ENCODE measurements around the gene SPATA12. TPM values are rescaled to one million over a fixed set of nuclear protein-coding genes. Genes with fewer than 3 reads are reported as not detected.

The SPATA12 gene
- total RNA-seq, 1 donor: 0.09 TPM

GRCh38 chr3:57100046-57100695 is 39.7 kb downstream of the SPATA12 start:
- DNase-seq (ENCODE audit: low read depth): peak; percentile 89
- TF ChIP-seq, protein P1, sequence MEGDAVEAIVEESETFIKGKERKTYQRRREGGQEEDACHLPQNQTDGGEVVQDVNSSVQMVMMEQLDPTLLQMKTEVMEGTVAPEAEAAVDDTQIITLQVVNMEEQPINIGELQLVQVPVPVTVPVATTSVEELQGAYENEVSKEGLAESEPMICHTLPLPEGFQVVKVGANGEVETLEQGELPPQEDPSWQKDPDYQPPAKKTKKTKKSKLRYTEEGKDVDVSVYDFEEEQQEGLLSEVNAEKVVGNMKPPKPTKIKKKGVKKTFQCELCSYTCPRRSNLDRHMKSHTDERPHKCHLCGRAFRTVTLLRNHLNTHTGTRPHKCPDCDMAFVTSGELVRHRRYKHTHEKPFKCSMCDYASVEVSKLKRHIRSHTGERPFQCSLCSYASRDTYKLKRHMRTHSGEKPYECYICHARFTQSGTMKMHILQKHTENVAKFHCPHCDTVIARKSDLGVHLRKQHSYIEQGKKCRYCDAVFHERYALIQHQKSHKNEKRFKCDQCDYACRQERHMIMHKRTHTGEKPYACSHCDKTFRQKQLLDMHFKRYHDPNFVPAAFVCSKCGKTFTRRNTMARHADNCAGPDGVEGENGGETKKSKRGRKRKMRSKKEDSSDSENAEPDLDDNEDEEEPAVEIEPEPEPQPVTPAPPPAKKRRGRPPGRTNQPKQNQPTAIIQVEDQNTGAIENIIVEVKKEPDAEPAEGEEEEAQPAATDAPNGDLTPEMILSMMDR (IDR thresholded peaks at IDR 0.05; ENCODE audit: insufficient read depth, low read length): peak; percentile 90
- H3K4me3 ChIP-seq (ENCODE audit: low read depth, low read length): no peak overlapping the region

GRCh38 chr3:57105585-57105984 is 45.1 kb downstream of the SPATA12 start:
- no peak overlapping the region for H3K4me3 ChIP-seq (ENCODE audit: low read depth, low read length)
- DNase-seq (ENCODE audit: low read depth): no peak
- TF ChIP-seq, protein P1 (IDR thresholded peaks at IDR 0.05; ENCODE audit: insufficient read depth, low read length): no peak

GRCh38 chr3:57108684-57109083 is 48.2 kb downstream of the SPATA12 start:
- TF ChIP-seq, protein P1 (IDR thresholded peaks at IDR 0.05; ENCODE audit: insufficient read depth, low read length): no peak
- DNase-seq (ENCODE audit: low read depth): no peak
- H3K4me3 ChIP-seq (ENCODE audit: low read depth, low read length): no peak overlapping the region

GRCh38 chr3:57109437-57110199 is 49.2 kb downstream of the SPATA12 start:
- TF ChIP-seq, protein P1 (IDR thresholded peaks at IDR 0.05; ENCODE audit: insufficient read depth, low read length): no peak
- H3K4me3 ChIP-seq (ENCODE audit: low read depth, low read length): no peak overlapping the region
- DNase-seq (ENCODE audit: low read depth): no peak

DNA sequence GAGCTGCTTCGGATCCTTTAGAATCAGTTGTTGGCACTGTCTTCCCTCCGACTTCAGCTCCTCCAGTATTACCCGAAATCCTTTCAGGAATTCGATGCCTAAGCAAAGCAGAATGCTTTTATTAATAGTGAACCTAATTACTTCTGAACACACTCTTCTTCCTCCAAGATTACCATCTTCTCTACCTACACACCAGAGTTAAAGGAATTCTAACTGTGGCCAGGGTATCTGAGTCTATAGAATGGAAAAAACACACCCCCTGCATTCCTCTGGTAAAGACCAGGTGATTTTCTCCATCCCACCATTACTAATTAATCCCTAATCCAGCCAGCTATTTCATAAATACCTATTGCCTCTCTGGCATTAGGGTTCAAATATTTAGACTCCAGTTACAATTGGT is 49.8 kb downstream of the SPATA12 start:
- no peak overlapping the region for H3K4me3 ChIP-seq (ENCODE audit: low read depth, low read length)
- DNase-seq (ENCODE audit: low read depth): no peak
- TF ChIP-seq, protein P1 (IDR thresholded peaks at IDR 0.05; ENCODE audit: insufficient read depth, low read length): no peak

- no peak for DNase-seq (ENCODE audit: low read depth)
- TF ChIP-seq, protein P1 (IDR thresholded peaks at IDR 0.05; ENCODE audit: insufficient read depth, low read length): no peak
- H3K4me3 ChIP-seq (ENCODE audit: low read depth, low read length): no peak overlapping the region
Observed at GRCh38 chr3:57110798-57111197, 50.3 kb downstream of the SPATA12 start.

Data from fibroblast of the aortic adventitia (primary cell).